GM23338 (cell line): Measurements from ENCODE around the gene GPC6. TPM values are rescaled to one million over a fixed set of nuclear protein-coding genes. Genes with fewer than 3 reads are reported as not detected.

Experiments
- ATAC-seq: fragments of 200-7000 bp; cut with Tn5 transposase; 3 replicates; pipeline ENCODE4 v1.9.1; 2020
- DNase-seq: peaks from one replicate; pipeline ENCODE4 v3.0.0-alpha.2; 2015; ENCODE audit warnings: low spot score
- H2AFZ ChIP-seq: fragments of 200-600 bp; sonication (generic); 2 replicates; pipeline ENCODE4 v1.8.0; 2016; ENCODE audit warnings: antibody characterized with exemption, mild to moderate bottlenecking, moderate library complexity
- H3F3A ChIP-seq: fragments of 200-600 bp; sonication (generic); replicated peaks from 2 replicates; pipeline ENCODE4 v1.8.0; 2017; ENCODE audit warnings: antibody characterized with exemption, mixed run types, low read depth
- H3K27ac ChIP-seq: fragments of 200-600 bp; sonication (generic); 2 replicates; pipeline ENCODE4 v1.6.1; 2016; ENCODE audit warnings: low read depth
- H3K27me3 ChIP-seq: fragments of 200-600 bp; sonication (generic); 2 replicates; pipeline ENCODE4 v1.8.0; 2016; ENCODE audit warnings: mild to moderate bottlenecking, mixed run types, moderate library complexity; ENCODE audit not compliant: insufficient read depth
- H3K36me3 ChIP-seq: fragments of 200-600 bp; sonication (generic); 2 replicates; pipeline ENCODE4 v1.8.0; 2016; ENCODE audit warnings: mild to moderate bottlenecking; ENCODE audit not compliant: insufficient read depth
- H3K4me1 ChIP-seq: fragments of 200-600 bp; sonication (generic); 2 replicates; pipeline ENCODE4 v1.8.0; 2016; ENCODE audit warnings: mild to moderate bottlenecking, moderate library complexity; ENCODE audit not compliant: insufficient read depth
- H3K4me2 ChIP-seq: fragments of 200-600 bp; sonication (generic); 2 replicates; pipeline ENCODE4 v1.7.1; 2017; ENCODE audit warnings: mixed run types
- H3K4me3 ChIP-seq: fragments of 200-600 bp; sonication (generic); 2 replicates; pipeline ENCODE4 v1.6.1; 2016; ENCODE audit warnings: mixed run types
- H3K79me2 ChIP-seq: fragments of 200-600 bp; sonication (generic); replicated peaks from 2 replicates; pipeline ENCODE4 v1.8.0; 2017; ENCODE audit warnings: mild to moderate bottlenecking; ENCODE audit not compliant: insufficient read depth
- H3K9me2 ChIP-seq: fragments of 200-600 bp; sonication (generic); 2 replicates; pipeline ENCODE4 v1.8.0; 2017; ENCODE audit not compliant: insufficient read depth
- H4K20me1 ChIP-seq: fragments of 200-600 bp; sonication (generic); replicated peaks from 2 replicates; pipeline ENCODE4 v1.8.0; 2017; ENCODE audit warnings: mild to moderate bottlenecking; ENCODE audit not compliant: insufficient read depth
- H3K27ac Mint-ChIP-seq: 2 replicates; pipeline ENCODE4 v1.8.0; 2020; ENCODE audit warnings: inconsistent platforms, mild to moderate bottlenecking, moderate library complexity, mixed read lengths
- H3K27me3 Mint-ChIP-seq: 3 replicates; pipeline ENCODE4 v1.8.0; 2022; ENCODE audit warnings: low read depth, mild to moderate bottlenecking, moderate library complexity, mixed read lengths, inconsistent platforms; ENCODE audit not compliant: insufficient read depth, poor library complexity
- H3K36me3 Mint-ChIP-seq: 3 replicates; pipeline ENCODE4 v1.8.0; 2021; ENCODE audit warnings: low read depth, mild to moderate bottlenecking, inconsistent platforms, moderate library complexity, mixed read lengths
- H3K4me1 Mint-ChIP-seq: 3 replicates; pipeline ENCODE4 v1.8.0; 2020; ENCODE audit warnings: mild to moderate bottlenecking, inconsistent platforms, mixed read lengths
- H3K4me3 Mint-ChIP-seq: 3 replicates; pipeline ENCODE4 v1.8.0; 2021; ENCODE audit warnings: moderate library complexity, mild to moderate bottlenecking, inconsistent platforms, mixed read lengths
- H3K9me3 Mint-ChIP-seq: 3 replicates; pipeline ENCODE4 v1.8.0; 2020; ENCODE audit warnings: moderate library complexity, mild to moderate bottlenecking, inconsistent platforms, mixed read lengths
- CREB1 ChIP-seq: fragments of 250-450 bp; sonication (Bioruptor Pico); IDR thresholded peaks from 2 replicates; pipeline ENCODE4 v1.5.0; 2020; ENCODE audit warnings: low read depth, mild to moderate bottlenecking, moderate library complexity
- EZH2 ChIP-seq: fragments of 200-600 bp; sonication (generic); IDR thresholded peaks from one replicate; pipeline ENCODE4 v1.8.0; 2017; ENCODE audit warnings: antibody characterized with exemption, mild to moderate bottlenecking, low read depth; ENCODE audit not compliant: unreplicated experiment
- EZH2phosphoT487 ChIP-seq: fragments of 200-600 bp; sonication (generic); IDR thresholded peaks from one replicate; pipeline ENCODE4 v1.8.1; 2018; ENCODE audit warnings: antibody characterized with exemption; ENCODE audit not compliant: unreplicated experiment
- JUNB ChIP-seq: IDR thresholded peaks from one replicate; pipeline ENCODE4 v1.6.1; 2016; ENCODE audit warnings: antibody characterized with exemption; ENCODE audit not compliant: unreplicated experiment
- NANOG ChIP-seq: IDR thresholded peaks from 2 replicates; pipeline ENCODE4 v1.6.1; 2016; ENCODE audit warnings: antibody characterized with exemption, borderline replicate concordance
- POLR2AphosphoS5 ChIP-seq: IDR thresholded peaks from 2 replicates; pipeline ENCODE4 v1.6.1; 2016; ENCODE audit warnings: antibody characterized with exemption, low read depth
- STAT1 ChIP-seq: IDR thresholded peaks from one replicate; pipeline ENCODE4 v1.6.1; 2016; ENCODE audit warnings: antibody characterized with exemption; ENCODE audit not compliant: unreplicated experiment
- ZNF114 ChIP-seq: fragments of 250-450 bp; sonication (Bioruptor Pico); IDR thresholded peaks from 2 replicates; pipeline ENCODE4 v1.5.0; 2020; ENCODE audit warnings: mild to moderate bottlenecking, moderate library complexity
- ZNF331 ChIP-seq: fragments of 250-450 bp; sonication (Bioruptor Pico); IDR thresholded peaks from 2 replicates; pipeline ENCODE4 v1.5.0; 2020; ENCODE audit warnings: low read depth, mild to moderate bottlenecking, moderate library complexity
- polyA plus RNA-seq: library from polyadenylated mRNA; unstranded; fragments of >200 nt; fragmentation: Nextera tagmentation; extraction: Ambion mirVana; gene quantifications from 2 replicates; pipeline ENCODE4 v1.2.1, GENCODE V29; 2016
- total RNA-seq: library from RNA; depleted of rRNA; stranded (reverse); fragments of >200 nt; shearing (Covaris generic); gene quantifications from 2 replicates; pipeline ENCODE4 v1.2.3, GENCODE V29; 2014
- TF ChIP-seq, protein P1 (sequence below), 2 experiments: fragments of 200-600 bp in 1 of 2; sonication (generic) in 1 of 2; conservative IDR thresholded peaks; 2 replicates each; pipeline versions ENCODE4 v1.5.1 to v1.6.1; 2016 to 2017; ENCODE audit warnings: antibody characterized with exemption in 2 of 2, low read depth in 2 of 2, mild to moderate bottlenecking in 2 of 2, moderate library complexity in 1 of 2
- TF ChIP-seq, protein P2 (sequence below): IDR thresholded peaks from one replicate; pipeline ENCODE4 v1.6.1; 2018; ENCODE audit warnings: antibody characterized with exemption; ENCODE audit not compliant: unreplicated experiment
- TF ChIP-seq, protein P3 (sequence below): IDR thresholded peaks from 2 replicates; pipeline ENCODE4 v1.6.1; 2016; ENCODE audit warnings: antibody characterized with exemption
- TF ChIP-seq, protein P4 (sequence below): fragments of 250-450 bp; sonication (Bioruptor Pico); IDR thresholded peaks from 2 replicates; pipeline ENCODE4 v1.5.0; 2020; ENCODE audit warnings: mild to moderate bottlenecking, moderate library complexity

The GPC6 gene
- total and polyA plus RNA-seq, 2 experiments from 2014 or later = 6.4 to 28.6 TPM

DNA sequence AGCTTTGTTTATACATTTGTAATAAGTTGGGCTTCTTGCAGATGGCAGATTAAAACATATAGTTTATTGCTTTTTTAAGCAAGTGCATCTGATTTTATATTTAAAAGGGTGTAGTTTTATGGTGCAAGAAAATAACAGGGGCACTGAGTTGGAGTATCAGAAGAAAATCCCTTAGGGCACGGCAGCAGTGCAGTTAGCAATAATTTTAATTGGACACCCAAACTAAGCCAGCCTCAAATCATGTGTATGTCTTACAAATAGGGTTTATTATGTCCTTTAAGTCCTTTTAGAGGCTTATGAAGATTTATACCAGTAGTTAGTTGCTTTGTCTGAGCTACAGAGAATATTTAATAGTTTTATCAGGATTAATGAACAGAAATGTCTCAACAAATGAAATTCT is 57.5 kb downstream of the GPC6 start:
- H3K27ac Mint-ChIP-seq = no peak overlapping the region
- no peaks in the 10 kb centered on the region for H3K9me2 ChIP-seq
- H3K4me1 ChIP-seq = peaks cover 28% of the 10 kb centered on the region
- no peak overlapping the region for H2AFZ ChIP-seq
- no peaks in the 10 kb centered on the region for H3K27me3 ChIP-seq
- no peak overlapping the region for H3K4me3 Mint-ChIP-seq
- H3K4me1 Mint-ChIP-seq = peaks cover 40% of the 10 kb centered on the region
- H3F3A ChIP-seq = no peaks in the 10 kb centered on the region
- no peak overlapping the region for H3K4me3 ChIP-seq
- H3K79me2 ChIP-seq = peaks cover 26% of the 10 kb centered on the region
- H3K36me3 Mint-ChIP-seq = peaks cover 3% of the 10 kb centered on the region; the same call in 1 of the 3 replicates
- no peak overlapping the region for H3K27ac ChIP-seq
- H3K4me2 ChIP-seq = no peak overlapping the region
- H4K20me1 ChIP-seq = no peaks in the 10 kb centered on the region
- no peak for TF ChIP-seq ZNF114 (CRISPR knock-in tag)
- TF ChIP-seq, protein P1, sequence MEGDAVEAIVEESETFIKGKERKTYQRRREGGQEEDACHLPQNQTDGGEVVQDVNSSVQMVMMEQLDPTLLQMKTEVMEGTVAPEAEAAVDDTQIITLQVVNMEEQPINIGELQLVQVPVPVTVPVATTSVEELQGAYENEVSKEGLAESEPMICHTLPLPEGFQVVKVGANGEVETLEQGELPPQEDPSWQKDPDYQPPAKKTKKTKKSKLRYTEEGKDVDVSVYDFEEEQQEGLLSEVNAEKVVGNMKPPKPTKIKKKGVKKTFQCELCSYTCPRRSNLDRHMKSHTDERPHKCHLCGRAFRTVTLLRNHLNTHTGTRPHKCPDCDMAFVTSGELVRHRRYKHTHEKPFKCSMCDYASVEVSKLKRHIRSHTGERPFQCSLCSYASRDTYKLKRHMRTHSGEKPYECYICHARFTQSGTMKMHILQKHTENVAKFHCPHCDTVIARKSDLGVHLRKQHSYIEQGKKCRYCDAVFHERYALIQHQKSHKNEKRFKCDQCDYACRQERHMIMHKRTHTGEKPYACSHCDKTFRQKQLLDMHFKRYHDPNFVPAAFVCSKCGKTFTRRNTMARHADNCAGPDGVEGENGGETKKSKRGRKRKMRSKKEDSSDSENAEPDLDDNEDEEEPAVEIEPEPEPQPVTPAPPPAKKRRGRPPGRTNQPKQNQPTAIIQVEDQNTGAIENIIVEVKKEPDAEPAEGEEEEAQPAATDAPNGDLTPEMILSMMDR (conservative IDR thresholded peaks at IDR 0.05; ENCODE audit: low read depth in 2 of 2) = no peak
- TF ChIP-seq EZH2phosphoT487 = no peak
- no peak for TF ChIP-seq POLR2AphosphoS5
- TF ChIP-seq, protein P2, sequence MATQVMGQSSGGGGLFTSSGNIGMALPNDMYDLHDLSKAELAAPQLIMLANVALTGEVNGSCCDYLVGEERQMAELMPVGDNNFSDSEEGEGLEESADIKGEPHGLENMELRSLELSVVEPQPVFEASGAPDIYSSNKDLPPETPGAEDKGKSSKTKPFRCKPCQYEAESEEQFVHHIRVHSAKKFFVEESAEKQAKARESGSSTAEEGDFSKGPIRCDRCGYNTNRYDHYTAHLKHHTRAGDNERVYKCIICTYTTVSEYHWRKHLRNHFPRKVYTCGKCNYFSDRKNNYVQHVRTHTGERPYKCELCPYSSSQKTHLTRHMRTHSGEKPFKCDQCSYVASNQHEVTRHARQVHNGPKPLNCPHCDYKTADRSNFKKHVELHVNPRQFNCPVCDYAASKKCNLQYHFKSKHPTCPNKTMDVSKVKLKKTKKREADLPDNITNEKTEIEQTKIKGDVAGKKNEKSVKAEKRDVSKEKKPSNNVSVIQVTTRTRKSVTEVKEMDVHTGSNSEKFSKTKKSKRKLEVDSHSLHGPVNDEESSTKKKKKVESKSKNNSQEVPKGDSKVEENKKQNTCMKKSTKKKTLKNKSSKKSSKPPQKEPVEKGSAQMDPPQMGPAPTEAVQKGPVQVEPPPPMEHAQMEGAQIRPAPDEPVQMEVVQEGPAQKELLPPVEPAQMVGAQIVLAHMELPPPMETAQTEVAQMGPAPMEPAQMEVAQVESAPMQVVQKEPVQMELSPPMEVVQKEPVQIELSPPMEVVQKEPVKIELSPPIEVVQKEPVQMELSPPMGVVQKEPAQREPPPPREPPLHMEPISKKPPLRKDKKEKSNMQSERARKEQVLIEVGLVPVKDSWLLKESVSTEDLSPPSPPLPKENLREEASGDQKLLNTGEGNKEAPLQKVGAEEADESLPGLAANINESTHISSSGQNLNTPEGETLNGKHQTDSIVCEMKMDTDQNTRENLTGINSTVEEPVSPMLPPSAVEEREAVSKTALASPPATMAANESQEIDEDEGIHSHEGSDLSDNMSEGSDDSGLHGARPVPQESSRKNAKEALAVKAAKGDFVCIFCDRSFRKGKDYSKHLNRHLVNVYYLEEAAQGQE = no peak
- no peak for TF ChIP-seq ZNF331 (CRISPR knock-in tag)
- TF ChIP-seq NANOG = no peak
- TF ChIP-seq, protein P3, sequence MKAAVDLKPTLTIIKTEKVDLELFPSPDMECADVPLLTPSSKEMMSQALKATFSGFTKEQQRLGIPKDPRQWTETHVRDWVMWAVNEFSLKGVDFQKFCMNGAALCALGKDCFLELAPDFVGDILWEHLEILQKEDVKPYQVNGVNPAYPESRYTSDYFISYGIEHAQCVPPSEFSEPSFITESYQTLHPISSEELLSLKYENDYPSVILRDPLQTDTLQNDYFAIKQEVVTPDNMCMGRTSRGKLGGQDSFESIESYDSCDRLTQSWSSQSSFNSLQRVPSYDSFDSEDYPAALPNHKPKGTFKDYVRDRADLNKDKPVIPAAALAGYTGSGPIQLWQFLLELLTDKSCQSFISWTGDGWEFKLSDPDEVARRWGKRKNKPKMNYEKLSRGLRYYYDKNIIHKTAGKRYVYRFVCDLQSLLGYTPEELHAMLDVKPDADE = no peak
- TF ChIP-seq CREB1 (CRISPR knock-in tag) = no peak
- TF ChIP-seq JUNB = no peak
- TF ChIP-seq EZH2 = no peak
- TF ChIP-seq STAT1 = no peak
- TF ChIP-seq, protein P4, sequence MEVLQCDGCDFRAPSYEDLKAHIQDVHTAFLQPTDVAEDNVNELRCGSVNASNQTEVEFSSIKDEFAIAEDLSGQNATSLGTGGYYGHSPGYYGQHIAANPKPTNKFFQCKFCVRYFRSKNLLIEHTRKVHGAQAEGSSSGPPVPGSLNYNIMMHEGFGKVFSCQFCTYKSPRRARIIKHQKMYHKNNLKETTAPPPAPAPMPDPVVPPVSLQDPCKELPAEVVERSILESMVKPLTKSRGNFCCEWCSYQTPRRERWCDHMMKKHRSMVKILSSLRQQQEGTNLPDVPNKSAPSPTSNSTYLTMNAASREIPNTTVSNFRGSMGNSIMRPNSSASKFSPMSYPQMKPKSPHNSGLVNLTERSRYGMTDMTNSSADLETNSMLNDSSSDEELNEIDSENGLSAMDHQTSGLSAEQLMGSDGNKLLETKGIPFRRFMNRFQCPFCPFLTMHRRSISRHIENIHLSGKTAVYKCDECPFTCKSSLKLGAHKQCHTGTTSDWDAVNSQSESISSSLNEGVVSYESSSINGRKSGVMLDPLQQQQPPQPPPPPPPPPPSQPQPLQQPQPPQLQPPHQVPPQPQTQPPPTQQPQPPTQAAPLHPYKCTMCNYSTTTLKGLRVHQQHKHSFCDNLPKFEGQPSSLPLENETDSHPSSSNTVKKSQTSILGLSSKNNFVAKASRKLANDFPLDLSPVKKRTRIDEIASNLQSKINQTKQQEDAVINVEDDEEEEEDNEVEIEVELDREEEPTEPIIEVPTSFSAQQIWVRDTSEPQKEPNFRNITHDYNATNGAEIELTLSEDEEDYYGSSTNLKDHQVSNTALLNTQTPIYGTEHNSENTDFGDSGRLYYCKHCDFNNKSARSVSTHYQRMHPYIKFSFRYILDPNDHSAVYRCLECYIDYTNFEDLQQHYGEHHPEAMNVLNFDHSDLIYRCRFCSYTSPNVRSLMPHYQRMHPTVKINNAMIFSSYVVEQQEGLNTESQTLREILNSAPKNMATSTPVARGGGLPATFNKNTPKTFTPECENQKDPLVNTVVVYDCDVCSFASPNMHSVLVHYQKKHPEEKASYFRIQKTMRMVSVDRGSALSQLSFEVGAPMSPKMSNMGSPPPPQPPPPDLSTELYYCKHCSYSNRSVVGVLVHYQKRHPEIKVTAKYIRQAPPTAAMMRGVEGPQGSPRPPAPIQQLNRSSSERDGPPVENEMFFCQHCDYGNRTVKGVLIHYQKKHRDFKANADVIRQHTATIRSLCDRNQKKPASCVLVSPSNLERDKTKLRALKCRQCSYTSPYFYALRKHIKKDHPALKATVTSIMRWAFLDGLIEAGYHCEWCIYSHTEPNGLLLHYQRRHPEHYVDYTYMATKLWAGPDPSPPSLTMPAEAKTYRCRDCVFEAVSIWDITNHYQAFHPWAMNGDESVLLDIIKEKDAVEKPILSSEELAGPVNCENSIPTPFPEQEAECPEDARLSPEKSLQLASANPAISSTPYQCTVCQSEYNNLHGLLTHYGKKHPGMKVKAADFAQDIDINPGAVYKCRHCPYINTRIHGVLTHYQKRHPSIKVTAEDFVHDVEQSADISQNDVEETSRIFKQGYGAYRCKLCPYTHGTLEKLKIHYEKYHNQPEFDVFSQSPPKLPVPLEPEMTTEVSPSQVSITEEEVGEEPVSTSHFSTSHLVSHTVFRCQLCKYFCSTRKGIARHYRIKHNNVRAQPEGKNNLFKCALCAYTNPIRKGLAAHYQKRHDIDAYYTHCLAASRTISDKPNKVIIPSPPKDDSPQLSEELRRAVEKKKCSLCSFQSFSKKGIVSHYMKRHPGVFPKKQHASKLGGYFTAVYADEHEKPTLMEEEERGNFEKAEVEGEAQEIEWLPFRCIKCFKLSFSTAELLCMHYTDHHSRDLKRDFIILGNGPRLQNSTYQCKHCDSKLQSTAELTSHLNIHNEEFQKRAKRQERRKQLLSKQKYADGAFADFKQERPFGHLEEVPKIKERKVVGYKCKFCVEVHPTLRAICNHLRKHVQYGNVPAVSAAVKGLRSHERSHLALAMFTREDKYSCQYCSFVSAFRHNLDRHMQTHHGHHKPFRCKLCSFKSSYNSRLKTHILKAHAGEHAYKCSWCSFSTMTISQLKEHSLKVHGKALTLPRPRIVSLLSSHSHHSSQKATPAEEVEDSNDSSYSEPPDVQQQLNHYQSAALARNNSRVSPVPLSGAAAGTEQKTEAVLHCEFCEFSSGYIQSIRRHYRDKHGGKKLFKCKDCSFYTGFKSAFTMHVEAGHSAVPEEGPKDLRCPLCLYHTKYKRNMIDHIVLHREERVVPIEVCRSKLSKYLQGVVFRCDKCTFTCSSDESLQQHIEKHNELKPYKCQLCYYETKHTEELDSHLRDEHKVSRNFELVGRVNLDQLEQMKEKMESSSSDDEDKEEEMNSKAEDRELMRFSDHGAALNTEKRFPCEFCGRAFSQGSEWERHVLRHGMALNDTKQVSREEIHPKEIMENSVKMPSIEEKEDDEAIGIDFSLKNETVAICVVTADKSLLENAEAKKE (CRISPR knock-in tag) = no peak
- ATAC-seq (no peak), DNase-seq (no peak)
- H3K9me3 Mint-ChIP-seq = no peaks in the 10 kb centered on the region
- H3K36me3 ChIP-seq = no peaks in the 10 kb centered on the region
- H3K27me3 Mint-ChIP-seq = peaks cover 1% of the 10 kb centered on the region
